ENCODE measurements around the gene CCZ1.
"Not testable (repeated sequence)": the region's sequence is repeated elsewhere in the genome, so short reads cannot be mapped to it uniquely, and the experiment has no call there.

Gene CCZ1

GRCh38 chr7:5916529-5916928 is 18.0 kb downstream of the CCZ1 start:
- not testable (repeated sequence) for DNase-seq

GRCh38 chr7:5924180-5924579 is 25.6 kb downstream of the CCZ1 start:
- not testable (repeated sequence) for DNase-seq

- DNase-seq = not testable (repeated sequence)
These were observed 26.1 kb downstream of the CCZ1 start for GRCh38 chr7:5924630-5925029.

DNA sequence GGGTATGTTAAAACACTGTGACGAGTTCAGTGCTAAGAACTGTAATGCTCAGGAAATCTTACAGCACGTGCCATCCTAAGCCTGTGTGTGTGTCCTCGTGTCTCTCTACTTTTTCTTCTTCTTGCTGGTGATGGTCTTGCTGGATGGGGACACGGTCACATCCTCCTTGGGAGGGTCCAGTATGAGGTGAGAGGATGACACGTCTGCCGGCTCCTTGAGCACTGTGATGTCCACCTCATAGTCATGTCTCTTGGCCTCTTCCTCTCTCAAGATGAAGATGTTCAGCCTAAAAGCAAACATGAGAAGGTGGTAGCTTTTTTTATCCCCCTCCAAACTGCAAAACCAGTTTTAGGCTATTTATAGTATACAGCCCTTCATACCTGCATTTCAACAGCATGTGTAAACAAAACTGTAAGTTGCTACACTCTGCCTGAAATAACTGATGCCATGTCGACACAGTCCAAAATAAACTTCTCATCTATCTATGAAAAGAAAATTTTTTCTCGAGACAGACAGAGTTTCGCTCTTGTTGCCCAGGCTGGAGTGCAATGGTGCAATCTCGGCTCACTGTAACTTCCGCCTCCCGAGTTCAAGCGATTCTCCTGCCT is 27.8 kb downstream of the CCZ1 start:
- DNase-seq = not testable (repeated sequence)

DNA sequence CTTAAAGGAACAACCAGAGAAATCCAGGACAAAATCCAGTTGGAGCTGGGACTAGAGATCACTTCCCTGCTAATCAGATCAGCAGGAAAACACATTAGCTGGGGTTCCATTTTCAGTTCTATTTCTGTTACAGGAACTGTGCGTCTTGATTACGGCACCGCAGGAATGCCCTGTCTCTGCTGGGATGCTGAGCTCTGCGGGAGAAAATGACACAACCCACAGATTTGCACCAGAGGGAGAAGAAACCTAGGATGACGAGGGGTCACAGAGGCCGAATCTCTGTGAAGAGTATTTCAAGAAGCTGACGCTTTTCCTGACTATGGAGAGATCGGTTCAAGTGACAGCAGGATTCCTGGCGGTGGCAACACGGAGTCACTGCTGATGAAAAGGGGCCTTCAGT is 31.8 kb downstream of the CCZ1 start:
- DNase-seq = not testable (repeated sequence)

GRCh38 chr7:5931250-5931649 is 32.7 kb downstream of the CCZ1 start:
- not testable (repeated sequence) for DNase-seq

DNA sequence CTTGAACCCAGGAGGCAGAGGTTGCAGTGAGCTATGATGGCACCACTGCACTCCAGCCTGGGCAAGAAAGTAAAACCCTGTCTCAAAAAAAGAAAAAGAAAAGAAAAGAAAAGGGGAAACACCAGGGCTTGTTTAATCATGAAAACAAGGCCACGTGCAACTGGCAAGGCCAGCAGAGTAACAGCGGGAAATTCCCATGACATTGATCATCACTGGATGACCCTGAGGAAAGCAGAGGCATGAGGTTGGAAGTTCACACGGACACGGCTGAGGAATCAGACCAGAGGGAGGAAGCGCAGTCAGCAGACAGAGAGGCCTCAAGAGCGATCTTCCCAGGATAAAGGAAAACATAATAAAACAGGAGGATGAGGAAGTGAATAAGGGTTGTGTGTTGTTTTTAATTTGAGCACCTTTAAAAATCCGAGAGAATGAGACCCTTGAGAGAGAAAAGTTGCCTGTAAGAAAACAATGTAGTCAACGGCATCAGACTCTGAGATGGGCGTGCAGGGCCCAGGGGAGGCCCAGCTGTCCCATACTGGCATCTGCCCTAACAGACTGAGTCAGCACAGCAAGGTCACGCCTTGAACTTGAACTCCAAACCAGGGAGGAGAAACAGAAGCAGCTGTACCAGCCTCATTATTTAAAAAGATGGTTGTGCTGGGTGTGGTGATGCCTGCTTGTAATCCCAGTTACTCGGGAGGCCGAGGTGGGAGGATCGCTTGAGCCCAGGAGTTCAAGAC is 33.5 kb downstream of the CCZ1 start:
- not testable (repeated sequence) for DNase-seq

- DNase-seq = not testable (repeated sequence)
These were observed 36.5 kb downstream of the CCZ1 start for GRCh38 chr7:5934945-5935450.

DNA sequence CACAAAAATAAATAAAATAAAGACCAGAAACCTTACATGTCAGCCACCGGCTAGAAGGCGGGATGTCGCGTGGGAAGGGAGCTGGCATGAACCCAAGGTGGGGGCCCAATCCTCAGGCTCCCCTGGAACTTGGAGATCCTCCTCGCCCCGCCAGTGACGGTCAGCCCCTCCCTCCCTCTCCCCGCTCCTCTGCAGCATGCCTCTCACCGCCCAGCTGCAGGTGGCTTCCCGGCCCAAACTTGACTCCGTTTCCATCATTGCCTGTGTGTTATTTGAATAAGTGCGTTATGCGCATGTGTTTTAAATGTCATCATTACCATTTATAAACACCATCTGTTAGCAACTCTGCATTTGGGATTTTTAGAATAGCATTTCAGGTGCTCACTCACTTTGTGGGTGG is 64.7 kb downstream of the CCZ1 start:
- not testable (repeated sequence) for DNase-seq

- not testable (repeated sequence) for DNase-seq
These were observed 65.3 kb downstream of the CCZ1 start for GRCh38 chr7:5963810-5964209.

- DNase-seq = not testable (repeated sequence)
These were observed 71.9 kb downstream of the CCZ1 start, which contains the start of gene RSPH10B for GRCh38 chr7:5970347-5970911. Gene RSPH10B (minus strand): TSS chr7:5970689. CDS start chr7:5967116, 3,573 bp downstream.

DNA sequence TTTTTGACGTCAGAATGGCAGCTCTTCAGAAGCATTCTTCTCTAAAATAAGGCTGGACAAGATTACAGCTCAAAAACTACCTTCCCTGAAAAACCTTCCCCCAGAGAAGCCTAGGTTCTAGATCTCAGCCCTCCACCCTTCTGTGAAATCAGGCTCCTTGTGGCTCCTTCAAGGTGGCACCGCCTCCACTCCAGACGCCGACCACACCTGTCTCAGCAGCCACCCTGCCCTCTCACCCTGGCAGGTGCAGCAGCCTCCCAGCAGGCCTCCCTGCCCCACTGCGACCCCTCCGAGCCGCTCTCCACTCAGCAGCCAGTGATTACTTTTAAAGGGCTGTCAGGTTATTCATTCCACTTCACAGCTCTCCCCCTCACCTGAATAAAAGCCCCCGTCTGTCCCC is 75.0 kb downstream of the CCZ1 start:
- DNase-seq = not testable (repeated sequence)
